Measurements from ENCODE around the gene SARDH.

GRCh38 chr9:133742849-133743444 is 4.8 kb upstream of the SARDH start:
- TF ChIP-seq CTCF (tag by site-specific recombination; IDR thresholded peaks at IDR 0.05) (peak; percentile 99), REST (tag by site-specific recombination; IDR thresholded peaks at IDR 0.05) (no peak), ZNF639 (tag by site-specific recombination; IDR thresholded peaks at IDR 0.05) (no peak), ZNF549 (tag by site-specific recombination; IDR thresholded peaks at IDR 0.05) (no peak), ZNF311 (tag by site-specific recombination; IDR thresholded peaks at IDR 0.05; ENCODE audit: borderline replicate concordance) (no peak), ZNF624 (tag by site-specific recombination; IDR thresholded peaks at IDR 0.05) (no peak), ZNF626 (tag by site-specific recombination; IDR thresholded peaks at IDR 0.05) (no peak), ZNF140 (tag by site-specific recombination; IDR thresholded peaks at IDR 0.05) (no peak), KLF10 (tag by site-specific recombination; IDR thresholded peaks at IDR 0.05) (no peak), ZNF670 (tag by site-specific recombination; IDR thresholded peaks at IDR 0.05; ENCODE audit: low read depth) (no peak), YY1 (tag by site-specific recombination; IDR thresholded peaks at IDR 0.05) (no peak), ZNF324 (tag by site-specific recombination; IDR thresholded peaks at IDR 0.05) (no peak), TCF7L2 (IDR thresholded peaks at IDR 0.05; ENCODE audit: borderline replicate concordance, low read depth, low read length) (no peak), ZNF23 (tag by site-specific recombination; IDR thresholded peaks at IDR 0.05; ENCODE audit: borderline replicate concordance) (no peak)

Data from HEK293 (cell line).